ENCODE results near the gene PSMB5. TPM values are rescaled to one million over a fixed set of nuclear protein-coding genes. Genes with fewer than 3 reads are reported as not detected.

PSMB5 gene
- total and polyA plus RNA-seq, 2 of the 13 experiments (the other 11 are each of a cell fraction or from before 2014, with no cell fraction given): 705 to 871 TPM

- peak; percentile 86; the same call in 1 of the 2 replicates for TF ChIP-seq ZNF83 (CRISPR knock-in tag; IDR thresholded peaks at IDR 0.05; ENCODE audit: borderline replicate concordance)
- TF ChIP-seq ZMYM3 (CRISPR knock-in tag; IDR thresholded peaks at IDR 0.05): peak; percentile 69; the same call in 1 of the 2 replicates
- no peak for TF ChIP-seq ZNF225 (CRISPR knock-in tag; IDR thresholded peaks at IDR 0.05)
- TF ChIP-seq ZNF570 (CRISPR knock-in tag; IDR thresholded peaks at IDR 0.05; ENCODE audit: borderline replicate concordance): no peak
- TF ChIP-seq RARA (CRISPR knock-in tag; IDR thresholded peaks at IDR 0.05): peak; percentile 93
- TF ChIP-seq ZNF335 (CRISPR knock-in tag; IDR thresholded peaks at IDR 0.05): peak; percentile 80
- TF ChIP-seq ZIK1 (CRISPR knock-in tag; IDR thresholded peaks at IDR 0.05; ENCODE audit: borderline replicate concordance, low read depth): peak; percentile 51; the same call in 1 of the 2 replicates
- no peak for TF ChIP-seq THYN1 (CRISPR knock-in tag; IDR thresholded peaks at IDR 0.05; ENCODE audit: borderline replicate concordance, low read depth)
- TF ChIP-seq ZNF761 (CRISPR knock-in tag; conservative IDR thresholded peaks at IDR 0.05): peak; percentile 33
- no peak for TF ChIP-seq IRX3 (CRISPR knock-in tag; IDR thresholded peaks at IDR 0.05; ENCODE audit: borderline replicate concordance, low read depth)
- no peak for TF ChIP-seq CREBL2 (CRISPR knock-in tag; IDR thresholded peaks at IDR 0.05; ENCODE audit: borderline replicate concordance)
- peak; percentile 79; the same call in 1 of the 2 replicates for TF ChIP-seq TRAFD1 (CRISPR knock-in tag; IDR thresholded peaks at IDR 0.05; ENCODE audit: borderline replicate concordance)
- TF ChIP-seq TAF15 (IDR thresholded peaks at IDR 0.05; ENCODE audit: low read depth, low read length, poor library complexity, severe bottlenecking): no peak
- TF ChIP-seq ZNF362 (CRISPR knock-in tag; IDR thresholded peaks at IDR 0.05; ENCODE audit: borderline replicate concordance): no peak
- peak; percentile 85; the same call in 1 of the 2 replicates for TF ChIP-seq TSC22D2 (CRISPR knock-in tag; IDR thresholded peaks at IDR 0.05; ENCODE audit: borderline replicate concordance)
- no peak for TF ChIP-seq SIN3A (IDR thresholded peaks at IDR 0.05; ENCODE audit: borderline replicate concordance, low read depth, low read length)
- TF ChIP-seq XRCC5 (optimal IDR thresholded peaks at IDR 0.05; ENCODE audit: low read length): peak; percentile 82
- TF ChIP-seq ZBTB21 (CRISPR knock-in tag; IDR thresholded peaks at IDR 0.05): peak; percentile 72; the same call in 1 of the 2 replicates
- peak; percentile 82 for TF ChIP-seq TFDP2 (CRISPR knock-in tag; IDR thresholded peaks at IDR 0.05)
- peak; percentile 87 for TF ChIP-seq SKI (IDR thresholded peaks at IDR 0.05; ENCODE audit: partially characterized antibody)
- TF ChIP-seq DRAP1 (CRISPR knock-in tag; IDR thresholded peaks at IDR 0.05): peak; percentile 87
- no peak for TF ChIP-seq SYNCRIP (IDR thresholded peaks at IDR 0.05; ENCODE audit: insufficient read depth, low read depth, low read length)
- TF ChIP-seq IRF2 (CRISPR knock-in tag; IDR thresholded peaks at IDR 0.05): peak; percentile 96
Observed at GRCh38 chr14:22976620-22977433, 57.9 kb downstream of the PSMB5 start (continued).
